HFF-Myc (cell line): ENCODE data around the gene PCSK9.

Experiments used
- DNase-seq: peaks from one replicate; pipeline ENCODE4 v3.0.0-alpha.2; 2011; ENCODE audit warnings: low read depth; ENCODE audit errors: extremely low read depth
- H3K4me3 ChIP-seq: replicated peaks from 2 replicates; pipeline ENCODE4 v1.5.1; 2011; ENCODE audit warnings: low read depth, mild to moderate bottlenecking, control low read depth, low read length
- CTCF ChIP-seq: IDR thresholded peaks from 2 replicates; pipeline ENCODE4 v1.5.1; 2012; ENCODE audit warnings: mild to moderate bottlenecking, low read depth, low read length, control low read depth; ENCODE audit errors: missing control alignments

Gene PCSK9

GRCh38 chr1:55057270-55057955 lies 18.1 kb downstream of the PCSK9 start:
- no peak overlapping the region for H3K4me3 ChIP-seq
- no peak for TF ChIP-seq CTCF
- DNase-seq = no peak

GRCh38 chr1:55057956-55058298 lies 18.6 kb downstream of the PCSK9 start:
- no peak overlapping the region for H3K4me3 ChIP-seq
- no peak for DNase-seq
- no peak for TF ChIP-seq CTCF

GRCh38 chr1:55059302-55060132 lies 20.2 kb downstream of the PCSK9 start:
- no peak for DNase-seq
- no peak overlapping the region for H3K4me3 ChIP-seq
- no peak for TF ChIP-seq CTCF

- no peak for TF ChIP-seq CTCF
- H3K4me3 ChIP-seq = no peak overlapping the region
- DNase-seq = no peak
Measured at GRCh38 chr1:55060133-55060999, 21.0 kb downstream of the PCSK9 start.

GRCh38 chr1:55061000-55061705 lies 21.8 kb downstream of the PCSK9 start:
- no peak for DNase-seq
- no peak for TF ChIP-seq CTCF
- no peak overlapping the region for H3K4me3 ChIP-seq

- no peak overlapping the region for H3K4me3 ChIP-seq
- no peak for TF ChIP-seq CTCF
- no peak for DNase-seq
Measured at GRCh38 chr1:55061706-55062321, 22.5 kb downstream of the PCSK9 start.
